Measurements from ENCODE around the gene HMGXB4. TPM values are rescaled to one million over a fixed set of nuclear protein-coding genes. Genes with fewer than 3 reads are reported as not detected.

The HMGXB4 gene
- total and polyA plus RNA-seq, 9 of the 15 experiments (the other 6 are each of a cell fraction or from before 2014, with no cell fraction given): 9.9 to 31.4 (median 24.8) TPM

- TF ChIP-seq TRIM24 (IDR thresholded peaks at IDR 0.05) (0 out of 4 replicates have a peak, but pooled peaks of 1 of the 2 experiments have one; percentile 37), MXI1 (IDR thresholded peaks at IDR 0.05; ENCODE audit: low read depth, low read length) (no peak), EP400 (IDR thresholded peaks at IDR 0.05) (no peak), FOXJ3 (CRISPR knock-in tag; IDR thresholded peaks at IDR 0.05) (no peak), DMBX1 (CRISPR knock-in tag; IDR thresholded peaks at IDR 0.05; ENCODE audit: borderline replicate concordance) (no peak), NFE2L1 (tag; IDR thresholded peaks at IDR 0.05; ENCODE audit: borderline replicate concordance, low read depth) (no peak), RB1 (IDR thresholded peaks at IDR 0.05; ENCODE audit: low read depth) (no peak), SLC30A9 (CRISPR knock-in tag; IDR thresholded peaks at IDR 0.05) (no peak), U2AF2 (optimal IDR thresholded peaks at IDR 0.05; ENCODE audit: low read depth, low read length) (no peak), ZNF217 (CRISPR knock-in tag; IDR thresholded peaks at IDR 0.05) (no peak), DLX4 (CRISPR knock-in tag; IDR thresholded peaks at IDR 0.05) (no peak), GTF3C2 (IDR thresholded peaks at IDR 0.05; ENCODE audit: borderline replicate concordance, extremely low read depth, insufficient read length) (no peak), ZBTB7A (IDR thresholded peaks at IDR 0.05; ENCODE audit: borderline replicate concordance, control insufficient read depth, low read depth, low read length) (no peak), ZNF41 (CRISPR knock-in tag; conservative IDR thresholded peaks at IDR 0.05) (no peak), PPARD (CRISPR knock-in tag; IDR thresholded peaks at IDR 0.05) (no peak), NCOA6 (IDR thresholded peaks at IDR 0.05) (no peak), ID3 (CRISPR knock-in tag; IDR thresholded peaks at IDR 0.05) (no peak), ID3 (tag; IDR thresholded peaks at IDR 0.05) (no peak), L3MBTL2 (IDR thresholded peaks at IDR 0.05) (no peak), HLTF (IDR thresholded peaks at IDR 0.05) (no peak), XRCC3 (IDR thresholded peaks at IDR 0.05) (no peak), SP2 (IDR thresholded peaks at IDR 0.05; ENCODE audit: extremely low read depth, low read depth, low read length, poor library complexity, severe bottlenecking) (no peak), ZNF696 (CRISPR knock-in tag; conservative IDR thresholded peaks at IDR 0.05) (no peak), ZBTB17 (CRISPR knock-in tag; IDR thresholded peaks at IDR 0.05) (0 out of 2 replicates have a peak, but pooled peaks have one; percentile 22), PYGO2 (tag; IDR thresholded peaks at IDR 0.05) (no peak), RNF219 (CRISPR knock-in tag; IDR thresholded peaks at IDR 0.05) (no peak), YBX1 (IDR thresholded peaks at IDR 0.05) (no peak)
These were observed 38.3 kb upstream of the HMGXB4 start (continued) for GRCh38 chr22:35219012-35219411.
